LNCAP (cell line): ENCODE data around the gene TMIGD3.

Source experiments
- TF ChIP-seq, protein P1 (sequence below): fragments of 450-650 bp; IDR thresholded peaks from 2 replicates; pipeline ENCODE4 v1.5.1; 2017; ENCODE audit warnings: mild to moderate bottlenecking

The TMIGD3 gene

DNA sequence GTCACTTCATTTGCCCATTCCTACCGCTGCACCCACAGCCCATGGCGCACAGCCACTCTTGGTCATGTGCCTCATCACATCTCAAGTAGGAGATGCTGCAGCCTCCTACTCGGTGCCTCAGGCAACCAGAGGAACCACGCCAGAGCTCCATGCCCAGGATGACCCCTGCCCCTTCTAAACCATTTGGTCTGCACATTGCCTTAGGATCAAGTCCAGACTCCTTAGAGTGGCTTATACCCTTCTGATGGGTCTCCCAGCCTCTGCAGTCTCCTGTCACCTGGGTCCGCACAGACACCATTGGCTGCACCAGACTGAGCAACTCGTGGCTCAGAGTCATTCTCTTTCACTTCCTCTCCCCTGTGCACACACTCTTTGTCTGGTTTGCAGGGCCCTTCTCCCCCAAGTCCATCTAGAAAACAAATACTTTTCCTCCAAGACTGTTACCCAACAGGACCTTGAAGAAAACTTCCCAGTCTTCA is 2.2 kb upstream of the TMIGD3 start:
- TF ChIP-seq, protein P1, sequence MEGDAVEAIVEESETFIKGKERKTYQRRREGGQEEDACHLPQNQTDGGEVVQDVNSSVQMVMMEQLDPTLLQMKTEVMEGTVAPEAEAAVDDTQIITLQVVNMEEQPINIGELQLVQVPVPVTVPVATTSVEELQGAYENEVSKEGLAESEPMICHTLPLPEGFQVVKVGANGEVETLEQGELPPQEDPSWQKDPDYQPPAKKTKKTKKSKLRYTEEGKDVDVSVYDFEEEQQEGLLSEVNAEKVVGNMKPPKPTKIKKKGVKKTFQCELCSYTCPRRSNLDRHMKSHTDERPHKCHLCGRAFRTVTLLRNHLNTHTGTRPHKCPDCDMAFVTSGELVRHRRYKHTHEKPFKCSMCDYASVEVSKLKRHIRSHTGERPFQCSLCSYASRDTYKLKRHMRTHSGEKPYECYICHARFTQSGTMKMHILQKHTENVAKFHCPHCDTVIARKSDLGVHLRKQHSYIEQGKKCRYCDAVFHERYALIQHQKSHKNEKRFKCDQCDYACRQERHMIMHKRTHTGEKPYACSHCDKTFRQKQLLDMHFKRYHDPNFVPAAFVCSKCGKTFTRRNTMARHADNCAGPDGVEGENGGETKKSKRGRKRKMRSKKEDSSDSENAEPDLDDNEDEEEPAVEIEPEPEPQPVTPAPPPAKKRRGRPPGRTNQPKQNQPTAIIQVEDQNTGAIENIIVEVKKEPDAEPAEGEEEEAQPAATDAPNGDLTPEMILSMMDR, result no peak

DNA sequence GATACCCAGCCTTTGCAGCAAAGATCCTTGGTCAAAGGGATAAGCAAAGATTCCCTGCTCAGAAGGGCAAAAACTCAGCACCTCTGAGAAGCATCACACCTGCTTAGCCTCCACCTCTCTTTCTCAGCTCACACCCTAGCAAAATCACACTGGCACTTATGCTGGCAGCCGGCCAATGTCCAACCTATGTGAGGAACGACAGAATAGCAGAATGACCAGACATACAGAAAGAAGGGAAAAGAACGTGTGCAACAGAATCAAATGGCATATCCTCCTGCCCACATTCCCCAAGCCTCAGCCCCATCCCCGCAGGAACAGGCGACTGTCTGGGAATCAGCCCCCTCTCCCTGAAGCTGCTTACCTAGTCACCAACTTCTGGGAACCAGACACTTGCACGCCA is 664 bp upstream of the TMIGD3 start:
- TF ChIP-seq, protein P1, result no peak

DNA sequence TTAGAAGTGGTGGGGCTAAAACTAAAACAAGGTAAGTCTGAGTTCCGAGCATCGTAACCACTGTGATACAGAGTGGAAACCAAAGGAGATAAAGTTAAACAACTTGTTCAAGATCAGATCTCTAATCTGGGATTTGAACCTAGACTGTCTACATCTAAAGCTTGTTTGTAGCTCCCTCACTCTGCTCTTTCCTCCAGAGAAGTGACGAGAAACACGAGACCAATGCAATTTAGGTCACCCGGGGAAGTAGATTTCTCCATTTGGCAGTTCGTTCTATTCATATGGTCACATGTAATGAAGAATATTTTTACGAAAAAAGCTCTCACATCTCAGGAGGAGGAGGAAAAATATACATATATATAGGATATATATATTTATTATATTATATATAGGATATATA is 1.8 kb downstream of the TMIGD3 start:
- TF ChIP-seq, protein P1, result no peak

DNA sequence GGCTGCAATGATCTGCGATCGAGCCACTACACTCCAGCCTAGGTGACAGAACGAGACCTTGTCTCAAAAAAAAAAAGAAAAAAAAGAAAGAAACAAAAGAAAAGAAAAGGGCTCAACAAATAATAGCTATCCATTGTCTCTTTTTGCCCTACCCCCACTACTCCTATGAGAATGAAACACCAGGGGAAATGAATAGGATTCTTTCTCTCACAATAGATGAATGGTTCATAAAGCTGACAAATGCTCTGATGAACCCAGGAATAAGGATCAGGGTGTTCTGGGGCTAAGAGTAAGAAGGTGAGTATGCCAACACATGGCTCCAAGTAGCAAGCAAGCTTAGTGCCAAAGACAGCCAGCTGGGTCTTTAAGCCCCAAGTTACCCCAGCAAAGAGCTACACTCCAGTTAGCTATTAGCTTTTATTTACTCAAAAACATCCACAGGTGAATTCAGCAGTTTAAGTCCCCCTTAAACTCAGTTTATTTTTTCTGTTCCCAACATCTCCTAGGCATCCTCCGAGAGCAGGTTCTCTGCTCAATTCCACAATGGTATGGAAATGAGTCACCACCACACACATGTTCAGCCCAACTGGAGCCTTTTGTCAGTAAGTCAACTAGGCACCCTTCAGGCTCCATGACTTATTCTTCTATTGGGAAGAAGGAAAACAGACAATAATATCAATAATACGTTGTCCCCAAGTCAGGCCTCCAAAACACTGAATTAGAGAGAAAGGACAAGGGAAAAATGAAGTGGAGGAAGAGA is 4.2 kb downstream of the TMIGD3 start:
- TF ChIP-seq, protein P1, result no peak

DNA sequence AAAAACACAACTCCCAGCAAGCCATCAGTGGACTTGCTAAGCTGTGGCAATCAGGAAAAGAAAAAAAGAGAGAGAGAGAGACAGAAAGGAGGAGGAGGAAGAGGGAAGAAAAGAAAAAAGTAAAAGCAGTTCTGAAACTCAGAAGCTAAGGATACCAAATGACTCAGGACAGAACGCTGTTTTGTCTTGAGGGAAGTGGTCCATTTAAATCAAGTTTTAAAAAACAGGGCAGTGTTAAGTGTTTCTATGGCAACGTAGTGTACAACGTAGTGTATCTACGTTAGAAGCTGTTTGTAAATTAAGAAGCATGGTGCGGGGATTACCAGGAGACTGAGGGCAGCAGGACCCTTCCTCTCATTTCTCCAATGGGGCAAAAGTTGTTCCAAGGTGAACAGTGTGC is 5.8 kb downstream of the TMIGD3 start:
- TF ChIP-seq, protein P1, result no peak

DNA sequence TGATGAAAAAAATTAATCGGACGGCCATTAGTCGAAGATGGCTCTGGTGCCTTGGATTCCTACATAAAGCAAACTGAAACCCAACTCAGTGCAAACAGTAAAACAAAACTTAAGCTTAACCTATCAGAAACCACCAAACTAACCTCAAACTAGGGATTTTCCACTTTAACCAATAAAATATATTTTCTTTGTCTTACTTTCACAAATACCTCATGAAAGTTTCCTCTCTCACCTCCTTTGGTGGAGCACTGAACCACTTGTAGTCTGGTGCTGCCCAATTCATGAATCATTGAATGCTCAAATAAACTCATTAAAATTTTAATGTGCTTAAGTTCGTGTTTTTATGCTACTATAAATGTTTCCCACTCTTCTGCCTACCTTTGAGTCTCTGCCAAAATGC is 7.0 kb downstream of the TMIGD3 start:
- TF ChIP-seq, protein P1, result no peak

DNA sequence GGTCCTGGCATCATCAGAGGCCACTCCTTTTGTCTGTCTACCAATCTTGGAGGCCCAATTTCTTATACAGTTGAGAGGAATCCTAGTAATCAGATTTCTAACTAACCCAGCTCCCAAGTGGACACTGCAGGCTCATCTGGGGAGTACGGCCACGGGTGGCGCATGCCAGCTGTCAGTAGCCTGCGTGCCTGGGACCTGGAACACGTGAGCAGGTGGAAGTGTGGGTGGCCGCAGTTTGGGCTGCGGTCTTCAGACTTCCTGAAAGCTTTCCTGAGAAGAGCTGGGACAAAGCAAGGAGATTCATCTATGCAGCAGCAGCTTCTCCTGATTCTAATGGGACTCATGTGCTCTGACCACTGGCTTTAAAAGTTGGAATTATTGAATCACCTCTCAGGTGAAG is 12.4 kb downstream of the TMIGD3 start:
- TF ChIP-seq, protein P1, result no peak
